CD4-positive, alpha-beta T cell (primary cell): ENCODE results near the gene LRRC49. TPM values are rescaled to one million over a fixed set of nuclear protein-coding genes. Genes with fewer than 3 reads are reported as not detected.

Experiments
- ATAC-seq: fragments of 200-7000 bp; cut with Tn5 transposase; one replicate; pipeline ENCODE4 v1.10.0; 2022; ENCODE audit warnings: mild to moderate bottlenecking; ENCODE audit not compliant: poor library complexity
- CTCF ChIA-PET: fragments of 350-600 bp; sonication (Branson Sonifier 250); formaldehyde crosslinking; loops from one replicate; lab custom pipeline; 2021; ENCODE audit warnings: antibody characterized with exemption, inconsistent platforms; lab: Charles Lee
- POLR2A ChIA-PET: fragments of 350-600 bp; sonication (Branson Sonifier 250); formaldehyde crosslinking; loops from one replicate; lab custom pipeline; 2021; ENCODE audit warnings: antibody characterized with exemption, inconsistent platforms; lab: Charles Lee
- DNase-seq, 14 experiments: peaks; one replicate each; pipeline ENCODE4 v3.0.0-alpha.2; 2013 to 2020; ENCODE audit warnings: mixed read lengths in 2 of 14
- H3K27ac ChIP-seq, 2 donors: one replicate each; pipeline versions ENCODE4 v1.5.1 to v1.7.0; 2013; ENCODE audit warnings: low read length in 2 of 2, low read depth in 1 of 2, mild to moderate bottlenecking in 1 of 2
- H3K27me3 ChIP-seq, 2 experiments: 1 replicate in 1 of 2; 2 replicates in 1 of 2; pipeline versions ENCODE4 v1.6.1 to v1.7.0; 2013; ENCODE audit warnings: low read length in 2 of 2, control low read depth in 1 of 2, mild to moderate bottlenecking in 1 of 2, moderate library complexity in 1 of 2; ENCODE audit not compliant: insufficient read depth in 2 of 2, control insufficient read depth in 1 of 2
- H3K36me3 ChIP-seq: one replicate; pipeline ENCODE4 v1.6.1; 2013; ENCODE audit warnings: low read length, control low read depth; ENCODE audit not compliant: insufficient read depth
- H3K4me1 ChIP-seq: one replicate; pipeline ENCODE4 v1.6.1; 2013; ENCODE audit warnings: low read length, control low read depth; ENCODE audit not compliant: insufficient read depth
- H3K4me3 ChIP-seq: one replicate; pipeline ENCODE4 v1.5.1; 2013; ENCODE audit warnings: mild to moderate bottlenecking, low read length, moderate library complexity
- H3K9me3 ChIP-seq, 2 experiments: 1 replicate in 1 of 2; 2 replicates in 1 of 2; pipeline versions ENCODE4 v1.6.1 to v1.7.0; 2013; ENCODE audit warnings: low read length in 2 of 2, mild to moderate bottlenecking in 2 of 2, control low read depth in 1 of 2, moderate library complexity in 1 of 2; ENCODE audit not compliant: control insufficient read depth in 1 of 2, insufficient read depth in 1 of 2
- H3K27ac Mint-ChIP-seq: one replicate; pipeline ENCODE4 v1.8.0; 2020; ENCODE audit warnings: mixed read lengths
- H3K27me3 Mint-ChIP-seq: one replicate; pipeline ENCODE4 v1.8.0; 2021; ENCODE audit warnings: mixed read lengths
- H3K36me3 Mint-ChIP-seq: one replicate; pipeline ENCODE4 v1.8.0; 2021; ENCODE audit warnings: low read depth, mixed read lengths
- H3K4me1 Mint-ChIP-seq: one replicate; pipeline ENCODE4 v1.8.0; 2021; ENCODE audit warnings: low read depth, mixed read lengths
- H3K4me3 Mint-ChIP-seq: one replicate; pipeline ENCODE4 v1.8.0; 2020; ENCODE audit warnings: mild to moderate bottlenecking, mixed read lengths
- H3K9me3 Mint-ChIP-seq: one replicate; pipeline ENCODE4 v1.8.0; 2020; ENCODE audit warnings: mixed read lengths
- intact Hi-C, 2 experiments: fragments of 100-400 bp; cut with DNase I in 1 of 2; cut with micrococcal nuclease in 1 of 2; formaldehyde crosslinking; loops; one replicate each; pipeline versions ENCODE4 v1.15.1 to v1.9.0; 2023 to 2025; cut with DNase I, micrococcal nuclease
- total RNA-seq, 174 experiments: library from RNA in 2 of 174; stranded (reverse) in 2 of 174; gene quantifications; one replicate each; pipeline ENCODE4 v1.2.3 and lab custom pipeline; 2021 to 2026
- TF ChIP-seq, protein P1 (sequence below): fragments of 200-600 bp; IDR thresholded peaks from one replicate; pipeline ENCODE4 v1.8.0; 2022; ENCODE audit warnings: antibody characterized with exemption, mild to moderate bottlenecking

Gene LRRC49
- total RNA-seq, 2 experiments from 2014 or later = 0.39 to 0.49 TPM

DNA sequence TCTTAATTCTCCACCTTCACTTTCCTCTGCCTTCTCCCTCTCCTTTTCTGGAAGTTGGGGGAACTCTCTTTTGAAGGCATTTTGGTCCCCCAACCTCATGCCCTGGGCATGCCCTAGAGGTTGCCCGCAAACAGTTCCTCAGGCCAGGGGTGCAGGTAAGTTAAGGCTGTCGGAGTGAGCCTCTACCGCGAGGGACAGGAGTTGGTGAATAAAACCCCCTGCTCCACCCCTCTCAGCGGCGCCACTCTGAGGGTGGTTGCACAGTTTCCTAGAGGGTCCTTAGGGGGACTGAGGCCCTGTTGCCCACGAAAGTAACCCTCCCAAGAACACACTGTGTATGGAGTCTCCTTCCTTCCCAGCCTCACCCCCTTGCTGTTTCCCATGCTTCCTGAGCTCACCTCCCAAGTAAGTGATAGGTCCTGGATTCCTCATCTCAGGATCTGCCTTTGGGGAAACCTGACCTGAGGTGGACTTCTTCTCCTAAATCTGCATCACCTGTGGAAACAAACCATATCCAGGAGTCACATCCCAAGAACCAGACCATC, 199.5 kb downstream of the LRRC49 start:
- Mint-ChIP-seq H3K27me3 (peaks cover 45% of the 10 kb centered on the region), H3K4me3 (no peak overlapping the region), H3K27ac (no peak overlapping the region), H3K4me1 (no peaks in the 10 kb centered on the region), H3K9me3 (peaks cover 5% of the 10 kb centered on the region), H3K36me3 (no peaks in the 10 kb centered on the region)
- TF ChIP-seq, protein P1, sequence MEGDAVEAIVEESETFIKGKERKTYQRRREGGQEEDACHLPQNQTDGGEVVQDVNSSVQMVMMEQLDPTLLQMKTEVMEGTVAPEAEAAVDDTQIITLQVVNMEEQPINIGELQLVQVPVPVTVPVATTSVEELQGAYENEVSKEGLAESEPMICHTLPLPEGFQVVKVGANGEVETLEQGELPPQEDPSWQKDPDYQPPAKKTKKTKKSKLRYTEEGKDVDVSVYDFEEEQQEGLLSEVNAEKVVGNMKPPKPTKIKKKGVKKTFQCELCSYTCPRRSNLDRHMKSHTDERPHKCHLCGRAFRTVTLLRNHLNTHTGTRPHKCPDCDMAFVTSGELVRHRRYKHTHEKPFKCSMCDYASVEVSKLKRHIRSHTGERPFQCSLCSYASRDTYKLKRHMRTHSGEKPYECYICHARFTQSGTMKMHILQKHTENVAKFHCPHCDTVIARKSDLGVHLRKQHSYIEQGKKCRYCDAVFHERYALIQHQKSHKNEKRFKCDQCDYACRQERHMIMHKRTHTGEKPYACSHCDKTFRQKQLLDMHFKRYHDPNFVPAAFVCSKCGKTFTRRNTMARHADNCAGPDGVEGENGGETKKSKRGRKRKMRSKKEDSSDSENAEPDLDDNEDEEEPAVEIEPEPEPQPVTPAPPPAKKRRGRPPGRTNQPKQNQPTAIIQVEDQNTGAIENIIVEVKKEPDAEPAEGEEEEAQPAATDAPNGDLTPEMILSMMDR = no peak
- ChIA-PET POLR2A (no interaction called here), CTCF (no interaction called here)
- no peak for DNase-seq
- H3K36me3 ChIP-seq = no peaks in the 10 kb centered on the region
- no peak overlapping the region for H3K4me3 ChIP-seq
- no peak for ATAC-seq
- no peaks in the 10 kb centered on the region for H3K4me1 ChIP-seq
- H3K27me3 ChIP-seq = peaks cover 3 to 9% of the 10 kb centered on the region in 2 experiments
- no peaks in the 10 kb centered on the region for H3K9me3 ChIP-seq
- H3K27ac ChIP-seq = no peak overlapping the region
- intact Hi-C loops = no loop called here

DNA sequence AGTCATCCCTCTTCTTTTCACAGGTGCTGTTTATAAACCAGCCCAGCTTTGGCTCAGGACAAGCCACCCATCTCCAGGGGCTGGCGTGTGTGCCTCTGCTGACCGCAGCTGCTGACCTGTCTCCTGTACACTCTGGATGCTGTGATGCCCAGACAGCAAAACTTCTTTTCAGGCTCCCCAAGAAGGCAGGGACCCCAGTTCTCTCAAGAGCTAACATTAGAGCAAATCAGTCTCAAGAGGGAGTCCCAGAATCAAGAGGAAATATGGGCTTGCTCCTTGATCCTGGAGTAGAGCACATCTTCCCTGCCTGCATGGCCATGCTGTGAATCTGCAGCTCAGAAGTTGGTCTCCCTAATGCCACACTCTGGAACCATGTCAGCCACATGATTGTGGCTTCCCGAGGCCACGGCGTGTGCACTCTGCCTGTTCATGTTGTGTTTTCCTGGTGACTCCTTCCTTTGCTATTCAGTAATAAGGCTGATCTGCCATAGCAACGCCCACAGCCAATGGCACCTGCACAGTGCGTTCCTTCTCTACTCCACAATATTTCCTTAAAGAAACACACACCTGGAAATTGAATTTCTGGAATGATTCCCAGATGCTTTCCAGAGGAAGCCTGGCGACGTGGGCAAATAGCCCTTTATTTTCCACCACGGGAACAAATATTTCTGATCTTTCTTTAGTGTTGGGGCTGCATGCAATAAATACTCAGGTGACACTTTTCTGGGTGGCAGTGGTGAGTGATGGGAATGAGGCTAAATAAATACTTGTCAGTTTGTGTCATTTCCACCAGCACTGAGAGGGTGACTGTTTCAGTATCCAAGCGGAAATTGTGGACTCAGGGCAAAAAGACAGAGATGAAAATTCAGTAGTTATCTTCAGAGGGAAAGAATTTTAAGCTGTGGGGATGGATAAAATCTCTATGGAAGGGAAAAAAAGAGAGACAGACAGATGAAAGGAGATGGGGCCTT, 200.7 kb downstream of the LRRC49 start:
- TF ChIP-seq, protein P1 = no peak
- Histone ChIP-seq H3K9me3 (no peaks in the 10 kb centered on the region), H3K4me3 (no peak overlapping the region), H3K4me1 (no peaks in the 10 kb centered on the region), H3K27ac (no peak overlapping the region), H3K27me3 (peaks cover 3 to 9% of the 10 kb centered on the region in 2 experiments), H3K36me3 (no peaks in the 10 kb centered on the region)
- Mint-ChIP-seq H3K36me3 (no peaks in the 10 kb centered on the region), H3K9me3 (peaks cover 5% of the 10 kb centered on the region), H3K27me3 (peaks cover 36% of the 10 kb centered on the region), H3K27ac (no peak overlapping the region), H3K4me3 (no peak overlapping the region), H3K4me1 (no peaks in the 10 kb centered on the region)
- ATAC-seq = no peak
- ChIA-PET POLR2A (no interaction called here), CTCF (no interaction called here)
- intact Hi-C loops = no loop called here
- DNase-seq = no peak

DNA sequence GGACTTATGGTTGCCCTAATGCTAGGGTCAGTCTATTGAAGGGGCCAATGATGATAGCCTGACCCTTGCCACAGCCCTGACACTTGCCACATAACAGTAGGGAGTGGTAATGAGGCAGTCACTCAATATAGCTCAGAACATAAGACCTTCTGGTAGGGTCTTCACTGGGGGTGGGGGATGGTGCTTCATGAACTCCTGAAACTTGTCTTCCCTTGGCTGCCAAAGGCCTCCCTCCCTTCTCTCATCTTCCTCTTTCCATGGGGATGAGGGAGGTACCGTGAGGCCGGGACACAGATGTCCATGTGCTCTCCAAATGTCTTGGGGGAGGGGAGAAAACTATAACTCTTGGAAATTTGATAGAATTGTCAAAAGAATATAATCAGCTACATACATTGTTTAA, 201.5 kb downstream of the LRRC49 start:
- ChIA-PET POLR2A (no interaction called here), CTCF (no interaction called here)
- ATAC-seq (no peak), DNase-seq (no peak)
- H3K4me3 ChIP-seq = no peak overlapping the region
- H3K4me1 Mint-ChIP-seq = no peaks in the 10 kb centered on the region
- peaks cover 29% of the 10 kb centered on the region for H3K27me3 Mint-ChIP-seq
- peaks cover 3 to 7% of the 10 kb centered on the region in 2 experiments for H3K27me3 ChIP-seq
- no peaks in the 10 kb centered on the region for H3K36me3 Mint-ChIP-seq
- H3K9me3 ChIP-seq = no peaks in the 10 kb centered on the region
- TF ChIP-seq, protein P1 = no peak
- no peak overlapping the region for H3K27ac ChIP-seq
- peaks cover 3% of the 10 kb centered on the region for H3K9me3 Mint-ChIP-seq
- no peaks in the 10 kb centered on the region for H3K36me3 ChIP-seq
- intact Hi-C loops = no loop called here
- no peak overlapping the region for H3K4me3 Mint-ChIP-seq
- no peaks in the 10 kb centered on the region for H3K4me1 ChIP-seq
- H3K27ac Mint-ChIP-seq = no peak overlapping the region
